GM12801 (cell line): ENCODE results near the gene DOK1.

Experiments
- CTCF ChIP-seq: IDR thresholded peaks from one replicate; pipeline ENCODE4 v1.5.1; 2011; ENCODE audit warnings: control low read depth; ENCODE audit not compliant: insufficient read length; ENCODE audit errors: extremely low read depth

Gene DOK1

GRCh38 chr2:74593826-74594772 is 39.6 kb downstream of the DOK1 start:
- no peak for TF ChIP-seq CTCF

- TF ChIP-seq CTCF, result no peak
These were observed 42.1 kb downstream of the DOK1 start for GRCh38 chr2:74596584-74596983.

GRCh38 chr2:74597410-74597809 is 42.9 kb downstream of the DOK1 start:
- no peak for TF ChIP-seq CTCF

- no peak for TF ChIP-seq CTCF
These were observed 45.2 kb downstream of the DOK1 start for GRCh38 chr2:74599676-74600075.

- TF ChIP-seq CTCF, result no peak
These were observed 48.2 kb downstream of the DOK1 start for GRCh38 chr2:74602586-74603281.

- TF ChIP-seq CTCF, result no peak
These were observed 48.9 kb downstream of the DOK1 start for GRCh38 chr2:74603282-74604000.

- TF ChIP-seq CTCF, result no peak
These were observed 52.4 kb downstream of the DOK1 start for GRCh38 chr2:74606927-74607326.
